ENCODE measurements around the gene TANC1. TPM values are rescaled to one million over a fixed set of nuclear protein-coding genes. Genes with fewer than 3 reads are reported as not detected.

The TANC1 gene
- polyA plus RNA-seq, 3 donors = 52.9 to 73.7 (median 54.5) TPM

Other genes starting within 250 kb of the TANC1 start
- gene DAPL1, start 173.3 kb upstream of the TANC1 start, polyA plus RNA-seq (ENCODE audit: insufficient read length in 3 of 3) = 10 to 100 TPM; 32.9 to 46.8 (median 44.4) TPM